HepG2 (cell line): ENCODE results near the gene PLCG1. TPM values are rescaled to one million over a fixed set of nuclear protein-coding genes. Genes with fewer than 3 reads are reported as not detected.

ENCODE experiments used
- ARNT ChIP-seq: fragments of 450-650 bp; IDR thresholded peaks from 2 replicates; pipeline ENCODE4 v1.6.1; 2017
- CENPT ChIP-seq: sonication (generic); formaldehyde crosslinking; IDR thresholded peaks from 2 replicates; pipeline ENCODE4 v1.8.0; 2022; ENCODE audit warnings: low read depth, mild to moderate bottlenecking, moderate library complexity, missing genetic modification reagents
- CHCHD3 ChIP-seq: sonication (generic); formaldehyde crosslinking; IDR thresholded peaks from 2 replicates; pipeline ENCODE4 v1.8.0; 2022; ENCODE audit warnings: mild to moderate bottlenecking, missing genetic modification reagents, moderate library complexity
- HMG20A ChIP-seq: IDR thresholded peaks from 2 replicates; pipeline ENCODE4 v1.6.1; 2016; ENCODE audit warnings: borderline replicate concordance
- HNF4G ChIP-seq, 2 experiments: sonication (generic) in 1 of 2; formaldehyde crosslinking in 1 of 2; IDR thresholded peaks; 2 replicates each; pipeline versions ENCODE4 v1.4.0 to v1.6.1; 2011 to 2020; ENCODE audit warnings: borderline replicate concordance in 2 of 2, low read depth in 2 of 2, mild to moderate bottlenecking in 2 of 2, low read length in 1 of 2, missing genetic modification reagents in 1 of 2, moderate library complexity in 1 of 2
- KDM2A ChIP-seq: sonication (generic); formaldehyde crosslinking; IDR thresholded peaks from 2 replicates; pipeline ENCODE4 v1.4.0; 2020; ENCODE audit warnings: low read depth, missing genetic modification reagents, borderline replicate concordance
- RXRB ChIP-seq: IDR thresholded peaks from 2 replicates; pipeline ENCODE4 v1.6.1; 2016; ENCODE audit warnings: borderline replicate concordance, missing genetic modification reagents, missing compliant biosample characterization
- ZFP36L1 ChIP-seq: sonication (generic); formaldehyde crosslinking; IDR thresholded peaks from 2 replicates; pipeline ENCODE4 v1.8.0; 2022; ENCODE audit warnings: mild to moderate bottlenecking, missing genetic modification reagents, moderate library complexity
- ZNF17 ChIP-seq: sonication (generic); formaldehyde crosslinking; IDR thresholded peaks from 2 replicates; pipeline ENCODE4 v1.5.0; 2020; ENCODE audit warnings: mild to moderate bottlenecking, missing genetic modification reagents
- ZNF235 ChIP-seq: sonication (generic); formaldehyde crosslinking; IDR thresholded peaks from 2 replicates; pipeline ENCODE4 v1.8.1; 2023; ENCODE audit warnings: mild to moderate bottlenecking, missing genetic modification reagents, borderline replicate concordance
- ZNF33B ChIP-seq: sonication (generic); formaldehyde crosslinking; IDR thresholded peaks from 2 replicates; pipeline ENCODE4 v1.5.1; 2020; ENCODE audit warnings: mild to moderate bottlenecking, missing genetic modification reagents
- ZNF468 ChIP-seq: sonication (generic); formaldehyde crosslinking; IDR thresholded peaks from 2 replicates; pipeline ENCODE4 v1.8.0; 2022; ENCODE audit warnings: mild to moderate bottlenecking, moderate library complexity, missing genetic modification reagents
- ZNF484 ChIP-seq: sonication (generic); formaldehyde crosslinking; IDR thresholded peaks from 2 replicates; pipeline ENCODE4 v1.5.1; 2020; ENCODE audit warnings: mild to moderate bottlenecking, low read depth, missing genetic modification reagents, borderline replicate concordance
- ZNF644 ChIP-seq: IDR thresholded peaks from 2 replicates; pipeline ENCODE4 v1.6.1; 2016; ENCODE audit warnings: low read depth
- polyA plus RNA-seq, 8 experiments: library from polyadenylated mRNA; depleted of rRNA in 3 of 8; stranded (reverse) in 7 of 8; unstranded in 1 of 8; fragments of >200 nt; fragmentation: Illumina TruSeq in 4 of 8; extraction: Trizol in 4 of 8; gene quantifications; 2 replicates each; pipeline versions ENCODE4 v1.2.1 to v1.2.3, GENCODE V29; 2011 to 2016; ENCODE audit warnings: low read depth in 4 of 8, missing spikeins in 1 of 8, mixed read lengths in 1 of 8; ENCODE audit not compliant: insufficient read depth in 1 of 8
- total RNA-seq, 5 experiments: library from RNA; depleted of rRNA; stranded (reverse); fragments of >200 nt; fragmentation: Illumina TruSeq; extraction: Trizol; gene quantifications; 2 replicates each; pipeline ENCODE4 v1.2.3, GENCODE V29; 2016; ENCODE audit warnings: low read depth in 1 of 5
- TF ChIP-seq, protein P1 (sequence below), 2 experiments: sonication (generic) in 1 of 2; formaldehyde crosslinking in 1 of 2; IDR thresholded peaks; 2 replicates each; pipeline versions ENCODE4 v1.6.1 to v1.9.0; 2014 to 2022; ENCODE audit warnings: antibody characterized with exemption in 1 of 2, borderline replicate concordance in 1 of 2, inconsistent platforms in 1 of 2, low read depth in 1 of 2, missing genetic modification reagents in 1 of 2
- TF ChIP-seq, protein P2 (sequence below): sonication (generic); formaldehyde crosslinking; IDR thresholded peaks from 2 replicates; pipeline ENCODE4 v1.5.1; 2020; ENCODE audit warnings: missing genetic modification reagents, mild to moderate bottlenecking, borderline replicate concordance
- TF ChIP-seq, protein P3 (sequence below): sonication (generic); formaldehyde crosslinking; IDR thresholded peaks from 2 replicates; pipeline ENCODE4 v1.4.0; 2020; ENCODE audit warnings: missing genetic modification reagents
- TF ChIP-seq, protein P4 (sequence below): fragments of 450-650 bp; IDR thresholded peaks from 2 replicates; pipeline ENCODE4 v1.6.1; 2017; ENCODE audit warnings: mild to moderate bottlenecking

Gene PLCG1
- total and polyA plus RNA-seq, 2 of the 13 experiments (the other 11 are each of a cell fraction or from before 2014, with no cell fraction given), result 85.3 to 158 TPM

GRCh38 chr20:41138475-41139226 lies 1.3 kb downstream of the PLCG1 start (continued):
- TF ChIP-seq, protein P1, sequence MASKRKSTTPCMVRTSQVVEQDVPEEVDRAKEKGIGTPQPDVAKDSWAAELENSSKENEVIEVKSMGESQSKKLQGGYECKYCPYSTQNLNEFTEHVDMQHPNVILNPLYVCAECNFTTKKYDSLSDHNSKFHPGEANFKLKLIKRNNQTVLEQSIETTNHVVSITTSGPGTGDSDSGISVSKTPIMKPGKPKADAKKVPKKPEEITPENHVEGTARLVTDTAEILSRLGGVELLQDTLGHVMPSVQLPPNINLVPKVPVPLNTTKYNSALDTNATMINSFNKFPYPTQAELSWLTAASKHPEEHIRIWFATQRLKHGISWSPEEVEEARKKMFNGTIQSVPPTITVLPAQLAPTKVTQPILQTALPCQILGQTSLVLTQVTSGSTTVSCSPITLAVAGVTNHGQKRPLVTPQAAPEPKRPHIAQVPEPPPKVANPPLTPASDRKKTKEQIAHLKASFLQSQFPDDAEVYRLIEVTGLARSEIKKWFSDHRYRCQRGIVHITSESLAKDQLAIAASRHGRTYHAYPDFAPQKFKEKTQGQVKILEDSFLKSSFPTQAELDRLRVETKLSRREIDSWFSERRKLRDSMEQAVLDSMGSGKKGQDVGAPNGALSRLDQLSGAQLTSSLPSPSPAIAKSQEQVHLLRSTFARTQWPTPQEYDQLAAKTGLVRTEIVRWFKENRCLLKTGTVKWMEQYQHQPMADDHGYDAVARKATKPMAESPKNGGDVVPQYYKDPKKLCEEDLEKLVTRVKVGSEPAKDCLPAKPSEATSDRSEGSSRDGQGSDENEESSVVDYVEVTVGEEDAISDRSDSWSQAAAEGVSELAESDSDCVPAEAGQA (IDR thresholded peaks at IDR 0.05; ENCODE audit: low read depth), result no peak
- TF ChIP-seq, protein P1 (CRISPR knock-in tag; IDR thresholded peaks at IDR 0.05; ENCODE audit: borderline replicate concordance), result no peak
- TF ChIP-seq ARNT (no peak), ZNF644 (CRISPR knock-in tag) (no peak), ZFP36L1 (CRISPR knock-in tag) (no peak), ZNF468 (CRISPR knock-in tag) (no peak), HNF4G (IDR thresholded peaks at IDR 0.05; ENCODE audit: borderline replicate concordance, low read depth, low read length) (no peak), HNF4G (CRISPR knock-in tag; IDR thresholded peaks at IDR 0.05; ENCODE audit: borderline replicate concordance, low read depth) (no peak), HMG20A (CRISPR knock-in tag) (no peak), CENPT (no peak), ZNF484 (CRISPR knock-in tag) (0 out of 2 replicates have a peak, but pooled peaks have one; percentile 52), ZNF33B (no peak; the same call in 1 of the 2 replicates), KDM2A (CRISPR knock-in tag) (no peak), ZNF235 (CRISPR knock-in tag) (no peak), RXRB (CRISPR knock-in tag) (peak; percentile 38; the same call in 1 of the 2 replicates), ZNF17 (CRISPR knock-in tag) (no peak), CHCHD3 (no peak)
- TF ChIP-seq, protein P2, sequence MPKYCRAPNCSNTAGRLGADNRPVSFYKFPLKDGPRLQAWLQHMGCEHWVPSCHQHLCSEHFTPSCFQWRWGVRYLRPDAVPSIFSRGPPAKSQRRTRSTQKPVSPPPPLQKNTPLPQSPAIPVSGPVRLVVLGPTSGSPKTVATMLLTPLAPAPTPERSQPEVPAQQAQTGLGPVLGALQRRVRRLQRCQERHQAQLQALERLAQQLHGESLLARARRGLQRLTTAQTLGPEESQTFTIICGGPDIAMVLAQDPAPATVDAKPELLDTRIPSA (CRISPR knock-in tag), result no peak
- TF ChIP-seq, protein P3, sequence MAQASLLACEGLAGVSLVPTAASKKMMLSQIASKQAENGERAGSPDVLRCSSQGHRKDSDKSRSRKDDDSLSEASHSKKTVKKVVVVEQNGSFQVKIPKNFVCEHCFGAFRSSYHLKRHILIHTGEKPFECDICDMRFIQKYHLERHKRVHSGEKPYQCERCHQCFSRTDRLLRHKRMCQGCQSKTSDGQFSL (CRISPR knock-in tag), result no peak
- TF ChIP-seq, protein P4, sequence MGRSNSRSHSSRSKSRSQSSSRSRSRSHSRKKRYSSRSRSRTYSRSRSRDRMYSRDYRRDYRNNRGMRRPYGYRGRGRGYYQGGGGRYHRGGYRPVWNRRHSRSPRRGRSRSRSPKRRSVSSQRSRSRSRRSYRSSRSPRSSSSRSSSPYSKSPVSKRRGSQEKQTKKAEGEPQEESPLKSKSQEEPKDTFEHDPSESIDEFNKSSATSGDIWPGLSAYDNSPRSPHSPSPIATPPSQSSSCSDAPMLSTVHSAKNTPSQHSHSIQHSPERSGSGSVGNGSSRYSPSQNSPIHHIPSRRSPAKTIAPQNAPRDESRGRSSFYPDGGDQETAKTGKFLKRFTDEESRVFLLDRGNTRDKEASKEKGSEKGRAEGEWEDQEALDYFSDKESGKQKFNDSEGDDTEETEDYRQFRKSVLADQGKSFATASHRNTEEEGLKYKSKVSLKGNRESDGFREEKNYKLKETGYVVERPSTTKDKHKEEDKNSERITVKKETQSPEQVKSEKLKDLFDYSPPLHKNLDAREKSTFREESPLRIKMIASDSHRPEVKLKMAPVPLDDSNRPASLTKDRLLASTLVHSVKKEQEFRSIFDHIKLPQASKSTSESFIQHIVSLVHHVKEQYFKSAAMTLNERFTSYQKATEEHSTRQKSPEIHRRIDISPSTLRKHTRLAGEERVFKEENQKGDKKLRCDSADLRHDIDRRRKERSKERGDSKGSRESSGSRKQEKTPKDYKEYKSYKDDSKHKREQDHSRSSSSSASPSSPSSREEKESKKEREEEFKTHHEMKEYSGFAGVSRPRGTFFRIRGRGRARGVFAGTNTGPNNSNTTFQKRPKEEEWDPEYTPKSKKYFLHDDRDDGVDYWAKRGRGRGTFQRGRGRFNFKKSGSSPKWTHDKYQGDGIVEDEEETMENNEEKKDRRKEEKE, result no peak
